Ectodermal cell (in vitro differentiated cells): ENCODE data around the gene SBDS.
"Not testable (repeated sequence)": the region's sequence is repeated elsewhere in the genome, so short reads cannot be mapped to it uniquely, and the experiment has no call there.

Source experiments
- H3K27ac ChIP-seq: 2 replicates; pipeline ENCODE4 v1.7.0; 2013; ENCODE audit warnings: mild to moderate bottlenecking, low read depth, low read length; ENCODE audit not compliant: insufficient read depth, poor library complexity, severe bottlenecking
- H3K27me3 ChIP-seq: 2 replicates; pipeline ENCODE4 v1.7.0; 2013; ENCODE audit warnings: mild to moderate bottlenecking, low read length; ENCODE audit not compliant: insufficient read depth, control insufficient read depth, poor library complexity, severe bottlenecking
- H3K36me3 ChIP-seq: one replicate; pipeline ENCODE4 v1.7.0; 2013; ENCODE audit warnings: low read length; ENCODE audit not compliant: control insufficient read depth, insufficient read depth
- H3K4me1 ChIP-seq: one replicate; pipeline ENCODE4 v1.7.0; 2013; ENCODE audit warnings: low read length; ENCODE audit not compliant: control insufficient read depth, insufficient read depth
- H3K4me3 ChIP-seq: 2 replicates; pipeline ENCODE4 v1.7.0; 2013; ENCODE audit warnings: low read depth, low read length, control low read depth; ENCODE audit not compliant: insufficient read depth
- H3K9me3 ChIP-seq: 2 replicates; pipeline ENCODE4 v1.7.0; 2013; ENCODE audit warnings: mild to moderate bottlenecking, low read length, moderate library complexity; ENCODE audit not compliant: control insufficient read depth
- WGBS, 2 experiments: methylation state at CpG; one replicate each; pipeline ENCODE4 v1.1.7; 2013; ENCODE audit warnings: missing lambda C conversion rate in 2 of 2; 5-methylcytosine and 5-hydroxymethylcytosine counted together

The SBDS gene

GRCh38 chr7:67019562-67020390, 24.4 kb upstream of the SBDS start:
- Histone ChIP-seq H3K27ac (no peak overlapping the region), H3K4me1 (no peaks in the 10 kb centered on the region), H3K36me3 (peaks cover 14% of the 10 kb centered on the region), H3K4me3 (no peak overlapping the region), H3K9me3 (no peaks in the 10 kb centered on the region), H3K27me3 (no peaks in the 10 kb centered on the region)
- 82 to 83% methylated on average over 8 of the region's 8 CpGs for WGBS, 2 experiments

- WGBS, 2 experiments, result 85 to 86% methylated on average over 7 of the region's 7 CpGs
- Histone ChIP-seq H3K27me3 (no peaks in the 10 kb centered on the region), H3K36me3 (peaks cover 14% of the 10 kb centered on the region), H3K27ac (no peak overlapping the region), H3K4me1 (no peaks in the 10 kb centered on the region), H3K4me3 (no peak overlapping the region), H3K9me3 (no peaks in the 10 kb centered on the region)
These were observed 23.6 kb upstream of the SBDS start for GRCh38 chr7:67018940-67019339.

- WGBS, 2 experiments, result 93 to 98% methylated on average over 8 of the region's 8 CpGs
These were observed 22.6 kb upstream of the SBDS start for GRCh38 chr7:67017971-67018370.

GRCh38 chr7:67014076-67014622, 18.8 kb upstream of the SBDS start:
- not testable (repeated sequence) for H3K4me3 ChIP-seq, H3K9me3 ChIP-seq, H3K27me3 ChIP-seq, H3K4me1 ChIP-seq, H3K36me3 ChIP-seq, H3K27ac ChIP-seq
- 97 to 99% methylated on average over 7 to 9 of the region's 9 CpGs for WGBS, 2 experiments

More at GRCh38 chr7:67017971-67018370, 22.6 kb upstream of the SBDS start:
- H3K9me3 ChIP-seq, H3K27me3 ChIP-seq, H3K4me1 ChIP-seq, H3K27ac ChIP-seq, H3K4me3 ChIP-seq: not testable (repeated sequence)
- H3K36me3 ChIP-seq, result peaks cover 14% of the 10 kb centered on the region

GRCh38 chr7:67009677-67010076, 14.3 kb upstream of the SBDS start:
- not testable (repeated sequence) for H3K27ac ChIP-seq, H3K4me3 ChIP-seq, H3K9me3 ChIP-seq, H3K4me1 ChIP-seq, H3K36me3 ChIP-seq, H3K27me3 ChIP-seq
- 92 to 96% methylated on average over 3 of the region's 3 CpGs for WGBS, 2 experiments

- peaks cover 3% of the 10 kb centered on the region for H3K36me3 ChIP-seq
- 89 to 95% methylated on average over 4 of the region's 4 CpGs for WGBS, 2 experiments
These were observed 12.9 kb upstream of the SBDS start for GRCh38 chr7:67008260-67008659.

GRCh38 chr7:67006965-67007364, 11.6 kb upstream of the SBDS start:
- Histone ChIP-seq H3K27me3 (no peaks in the 10 kb centered on the region), H3K4me1 (no peaks in the 10 kb centered on the region), H3K36me3 (peaks cover 3% of the 10 kb centered on the region), H3K9me3 (no peaks in the 10 kb centered on the region), H3K4me3 (no peak overlapping the region), H3K27ac (no peak overlapping the region)
- 89 to 96% methylated on average over 2 of the region's 2 CpGs for WGBS, 2 experiments

More at GRCh38 chr7:67008260-67008659, 12.9 kb upstream of the SBDS start:
- Histone ChIP-seq H3K4me1 (no peaks in the 10 kb centered on the region), H3K4me3 (no peak overlapping the region), H3K9me3 (no peaks in the 10 kb centered on the region), H3K27me3 (no peaks in the 10 kb centered on the region), H3K27ac (no peak overlapping the region)

GRCh38 chr7:67004145-67004544, 8.8 kb upstream of the SBDS start:
- not testable (repeated sequence) for H3K4me3 ChIP-seq, H3K36me3 ChIP-seq, H3K27me3 ChIP-seq, H3K9me3 ChIP-seq, H3K4me1 ChIP-seq, H3K27ac ChIP-seq
- 71 to 100% methylated on average over 1 to 2 of the region's 2 CpGs for WGBS, 2 experiments

- WGBS, 2 experiments, result 58 to 65% methylated on average over 2 of the region's 5 CpGs
- not testable (repeated sequence) for H3K4me1 ChIP-seq, H3K9me3 ChIP-seq, H3K27ac ChIP-seq, H3K36me3 ChIP-seq, H3K27me3 ChIP-seq, H3K4me3 ChIP-seq
These were observed 5.3 kb upstream of the SBDS start for GRCh38 chr7:67000601-67001258.

GRCh38 chr7:66996444-66997191, 1.2 kb upstream of the SBDS start, which contains the start of gene TYW1:
Gene TYW1 (plus strand): TSS chr7:66996833. CDS start chr7:66996979, 146 bp downstream.
- not testable (repeated sequence) for H3K4me1 ChIP-seq, H3K9me3 ChIP-seq, H3K27ac ChIP-seq, H3K27me3 ChIP-seq
- WGBS, 2 experiments, result 0 to 1% methylated on average over 41 to 44 of the region's 44 CpGs
- Histone ChIP-seq H3K4me3 (peak within 1 kb of the TSS; percentile 71), H3K36me3 (peaks cover 11% of the 10 kb centered on the region)
